OCI-LY1 (cell line): Measurements from ENCODE around the gene CELF2.

Experiments
- CTCF ChIP-seq: fragments of 200-600 bp; sonication (generic), shearing (Covaris generic); IDR thresholded peaks from 2 replicates; pipeline ENCODE4 v1.5.1; 2017; ENCODE audit warnings: mild to moderate bottlenecking, antibody characterized with exemption, low read length, moderate library complexity, mixed read lengths
- EZH2 ChIP-seq: fragments of 200-600 bp; sonication (generic), shearing (Covaris generic); IDR thresholded peaks from 2 replicates; pipeline ENCODE4 v1.8.0; 2017; ENCODE audit warnings: borderline replicate concordance, mixed run types, mild to moderate bottlenecking, antibody characterized with exemption, low read length, moderate library complexity, mixed read lengths

- TF ChIP-seq CTCF (no peak), EZH2 (no peak)
These were observed 68.6 kb downstream of the CELF2 start for GRCh38 chr10:11086177-11086840.
